K562 (cell line): ENCODE data around the gene TEX35.

Experiments used
- CBFB ChIP-seq: sonication (generic); formaldehyde crosslinking; IDR thresholded peaks from 2 replicates; pipeline ENCODE4 v1.4.0; 2020; ENCODE audit warnings: mild to moderate bottlenecking, missing genetic modification reagents
- RAD21 ChIP-seq, 2 experiments: fragments of 250-450 bp in 1 of 2; fragments of 450-650 bp in 1 of 2; sonication (Bioruptor Pico) in 1 of 2; formaldehyde crosslinking in 1 of 2; IDR thresholded peaks in 1 of 2; conservative IDR thresholded peaks in 1 of 2; 2 replicates each; pipeline versions ENCODE4 v1.4.0 to v1.8.0; 2020 to 2022; ENCODE audit warnings: mild to moderate bottlenecking in 2 of 2, moderate library complexity in 1 of 2
- SIX5 ChIP-seq, 2 experiments: IDR thresholded peaks; 2 replicates each; pipeline ENCODE4 v1.6.1; 2011; ENCODE audit warnings: low read length in 2 of 2, borderline replicate concordance in 1 of 2, low read depth in 1 of 2, mild to moderate bottlenecking in 1 of 2, moderate library complexity in 1 of 2; ENCODE audit not compliant: insufficient read depth in 1 of 2
- TF ChIP-seq, protein P1 (sequence below), 3 experiments: IDR thresholded peaks in 2 of 3; conservative IDR thresholded peaks in 1 of 3; 2 replicates each; pipeline ENCODE4 v1.5.1; 2011 to 2012; ENCODE audit warnings: low read length in 3 of 3, mild to moderate bottlenecking in 3 of 3, control low read depth in 2 of 3, improper control_type of control experiment in 1 of 3, inconsistent platforms in 1 of 3, low read depth in 1 of 3, mixed read lengths in 1 of 3, moderate library complexity in 1 of 3; ENCODE audit not compliant: insufficient read depth in 2 of 3

DNA sequence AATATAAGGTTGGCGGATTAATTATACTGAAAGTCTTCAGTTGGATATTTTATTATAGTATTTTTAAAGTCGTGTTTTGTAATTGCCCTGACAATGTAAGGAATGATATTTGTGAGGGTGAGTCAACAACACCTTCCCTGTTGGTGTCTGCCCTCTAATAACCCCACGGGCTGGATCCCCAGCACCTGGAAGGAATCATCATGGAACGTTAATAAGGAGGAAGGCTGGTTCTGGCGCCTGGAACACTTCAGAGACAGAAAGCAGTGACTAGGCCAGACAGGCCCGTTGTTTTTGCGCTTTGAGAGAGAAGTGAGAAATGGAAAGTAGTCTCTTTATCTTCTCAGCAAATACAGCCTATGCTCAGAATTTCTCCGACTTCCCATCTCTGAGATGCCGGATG is 31.6 kb downstream of the TEX35 start:
- TF ChIP-seq, protein P1, sequence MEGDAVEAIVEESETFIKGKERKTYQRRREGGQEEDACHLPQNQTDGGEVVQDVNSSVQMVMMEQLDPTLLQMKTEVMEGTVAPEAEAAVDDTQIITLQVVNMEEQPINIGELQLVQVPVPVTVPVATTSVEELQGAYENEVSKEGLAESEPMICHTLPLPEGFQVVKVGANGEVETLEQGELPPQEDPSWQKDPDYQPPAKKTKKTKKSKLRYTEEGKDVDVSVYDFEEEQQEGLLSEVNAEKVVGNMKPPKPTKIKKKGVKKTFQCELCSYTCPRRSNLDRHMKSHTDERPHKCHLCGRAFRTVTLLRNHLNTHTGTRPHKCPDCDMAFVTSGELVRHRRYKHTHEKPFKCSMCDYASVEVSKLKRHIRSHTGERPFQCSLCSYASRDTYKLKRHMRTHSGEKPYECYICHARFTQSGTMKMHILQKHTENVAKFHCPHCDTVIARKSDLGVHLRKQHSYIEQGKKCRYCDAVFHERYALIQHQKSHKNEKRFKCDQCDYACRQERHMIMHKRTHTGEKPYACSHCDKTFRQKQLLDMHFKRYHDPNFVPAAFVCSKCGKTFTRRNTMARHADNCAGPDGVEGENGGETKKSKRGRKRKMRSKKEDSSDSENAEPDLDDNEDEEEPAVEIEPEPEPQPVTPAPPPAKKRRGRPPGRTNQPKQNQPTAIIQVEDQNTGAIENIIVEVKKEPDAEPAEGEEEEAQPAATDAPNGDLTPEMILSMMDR (IDR thresholded peaks at IDR 0.05 in 2 of 3, conservative IDR thresholded peaks at IDR 0.05 in 1 of 3; ENCODE audit: insufficient read depth in 2 of 3, low read depth in 1 of 3, low read length in 3 of 3) = no peak
- no peak for TF ChIP-seq CBFB (CRISPR knock-in tag)
- no peak for TF ChIP-seq SIX5 (IDR thresholded peaks at IDR 0.05; ENCODE audit: borderline replicate concordance in 1 of 2, insufficient read depth in 1 of 2, low read depth in 1 of 2, low read length in 2 of 2)
- no peak for TF ChIP-seq RAD21 (CRISPR knock-in tag; conservative IDR thresholded peaks at IDR 0.05 in 1 of 2, IDR thresholded peaks at IDR 0.05 in 1 of 2)
